ENCODE measurements around the gene GULP1. TPM values are rescaled to one million over a fixed set of nuclear protein-coding genes. Genes with fewer than 3 reads are reported as not detected.

The GULP1 gene
- total RNA-seq, 1 donor from 2014 or later: not detected

DNA sequence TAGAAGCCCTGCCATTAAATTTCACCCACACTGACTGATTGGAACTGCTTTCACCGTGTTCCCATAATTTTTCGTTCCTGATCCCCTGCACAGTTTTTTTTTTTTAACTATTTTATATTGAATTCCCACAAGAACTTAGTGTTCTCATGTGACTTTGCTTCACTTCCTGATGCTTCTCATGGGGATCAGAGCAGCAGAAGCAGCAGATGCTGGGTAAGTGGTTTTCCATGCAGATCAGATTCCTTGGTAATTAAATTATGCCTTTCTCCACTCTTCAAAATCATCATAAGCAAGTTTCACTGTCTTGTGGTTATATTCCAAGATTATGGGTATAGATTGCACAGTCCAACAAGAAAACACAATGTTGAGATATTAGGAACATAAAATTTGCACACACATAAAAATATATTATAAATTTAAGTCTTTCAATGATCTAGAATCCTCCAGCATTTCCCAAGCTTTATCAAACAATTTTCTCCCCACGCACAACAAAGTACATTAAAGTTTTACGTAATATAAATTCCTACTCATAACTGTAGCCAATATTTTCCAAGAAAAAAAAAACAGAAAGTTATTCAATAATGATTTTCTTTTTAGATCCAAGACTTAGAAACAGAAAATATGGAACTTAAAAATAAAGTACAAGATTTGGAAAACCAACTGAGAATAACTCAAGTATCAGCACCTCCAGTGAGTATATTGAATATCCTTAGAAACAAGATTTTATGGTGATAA is 277.9 kb downstream of the GULP1 start:
- ATAC-seq (ENCODE audit: low read depth) (no peak), DNase-seq (no peak)
- no peaks in the 10 kb centered on the region for H3K36me3 Mint-ChIP-seq (ENCODE audit: low read depth)
- no peaks in the 10 kb centered on the region for H3K4me1 Mint-ChIP-seq
- H3K4me3 Mint-ChIP-seq: no peak overlapping the region
- intact Hi-C loops (cut with micrococcal nuclease): loop anchor here (2.0 kb wide), 1 partner anchor 21 kb away; no protein-coding TSS in a partner anchor
- no peak overlapping the region for H3K27ac Mint-ChIP-seq
- ChIA-PET POLR2A (no interaction called here), CTCF (no interaction called here)
- no peaks in the 10 kb centered on the region for H3K27me3 Mint-ChIP-seq
- peaks cover 3% of the 10 kb centered on the region for H3K9me3 Mint-ChIP-seq
- TF ChIP-seq, protein P1, sequence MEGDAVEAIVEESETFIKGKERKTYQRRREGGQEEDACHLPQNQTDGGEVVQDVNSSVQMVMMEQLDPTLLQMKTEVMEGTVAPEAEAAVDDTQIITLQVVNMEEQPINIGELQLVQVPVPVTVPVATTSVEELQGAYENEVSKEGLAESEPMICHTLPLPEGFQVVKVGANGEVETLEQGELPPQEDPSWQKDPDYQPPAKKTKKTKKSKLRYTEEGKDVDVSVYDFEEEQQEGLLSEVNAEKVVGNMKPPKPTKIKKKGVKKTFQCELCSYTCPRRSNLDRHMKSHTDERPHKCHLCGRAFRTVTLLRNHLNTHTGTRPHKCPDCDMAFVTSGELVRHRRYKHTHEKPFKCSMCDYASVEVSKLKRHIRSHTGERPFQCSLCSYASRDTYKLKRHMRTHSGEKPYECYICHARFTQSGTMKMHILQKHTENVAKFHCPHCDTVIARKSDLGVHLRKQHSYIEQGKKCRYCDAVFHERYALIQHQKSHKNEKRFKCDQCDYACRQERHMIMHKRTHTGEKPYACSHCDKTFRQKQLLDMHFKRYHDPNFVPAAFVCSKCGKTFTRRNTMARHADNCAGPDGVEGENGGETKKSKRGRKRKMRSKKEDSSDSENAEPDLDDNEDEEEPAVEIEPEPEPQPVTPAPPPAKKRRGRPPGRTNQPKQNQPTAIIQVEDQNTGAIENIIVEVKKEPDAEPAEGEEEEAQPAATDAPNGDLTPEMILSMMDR (IDR thresholded peaks at IDR 0.05): no peak

DNA sequence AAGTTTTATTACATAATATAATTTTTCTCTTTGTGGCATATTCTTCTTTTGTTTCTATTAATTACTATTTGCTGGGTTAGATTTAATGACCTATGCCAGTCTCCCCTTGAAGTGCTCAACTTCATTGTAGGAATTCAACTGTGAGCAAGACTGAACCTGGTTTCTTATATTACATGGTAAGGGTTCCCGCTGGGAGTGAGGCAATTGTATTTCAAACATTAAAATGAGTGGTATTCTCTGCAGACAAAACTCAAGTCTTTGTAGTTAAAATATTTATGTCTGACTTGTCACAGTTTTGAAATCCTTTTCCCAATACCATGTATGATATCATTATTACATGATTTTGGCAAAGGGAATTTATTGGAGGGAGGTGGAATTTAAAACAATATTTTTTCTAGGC is 278.7 kb downstream of the GULP1 start:
- Mint-ChIP-seq H3K4me1 (no peaks in the 10 kb centered on the region), H3K9me3 (peaks cover 3% of the 10 kb centered on the region), H3K4me3 (no peak overlapping the region), H3K27ac (no peak overlapping the region), H3K36me3 (ENCODE audit: low read depth) (no peaks in the 10 kb centered on the region), H3K27me3 (no peaks in the 10 kb centered on the region)
- DNase-seq (no peak), ATAC-seq (ENCODE audit: low read depth) (no peak)
- TF ChIP-seq, protein P1 (IDR thresholded peaks at IDR 0.05): no peak
- POLR2A ChIA-PET: no interaction called here
- intact Hi-C loops (cut with micrococcal nuclease): loop anchor here (2.0 kb wide), 1 partner anchor 22 kb away; no protein-coding TSS in a partner anchor
- CTCF ChIA-PET: no interaction called here

DNA sequence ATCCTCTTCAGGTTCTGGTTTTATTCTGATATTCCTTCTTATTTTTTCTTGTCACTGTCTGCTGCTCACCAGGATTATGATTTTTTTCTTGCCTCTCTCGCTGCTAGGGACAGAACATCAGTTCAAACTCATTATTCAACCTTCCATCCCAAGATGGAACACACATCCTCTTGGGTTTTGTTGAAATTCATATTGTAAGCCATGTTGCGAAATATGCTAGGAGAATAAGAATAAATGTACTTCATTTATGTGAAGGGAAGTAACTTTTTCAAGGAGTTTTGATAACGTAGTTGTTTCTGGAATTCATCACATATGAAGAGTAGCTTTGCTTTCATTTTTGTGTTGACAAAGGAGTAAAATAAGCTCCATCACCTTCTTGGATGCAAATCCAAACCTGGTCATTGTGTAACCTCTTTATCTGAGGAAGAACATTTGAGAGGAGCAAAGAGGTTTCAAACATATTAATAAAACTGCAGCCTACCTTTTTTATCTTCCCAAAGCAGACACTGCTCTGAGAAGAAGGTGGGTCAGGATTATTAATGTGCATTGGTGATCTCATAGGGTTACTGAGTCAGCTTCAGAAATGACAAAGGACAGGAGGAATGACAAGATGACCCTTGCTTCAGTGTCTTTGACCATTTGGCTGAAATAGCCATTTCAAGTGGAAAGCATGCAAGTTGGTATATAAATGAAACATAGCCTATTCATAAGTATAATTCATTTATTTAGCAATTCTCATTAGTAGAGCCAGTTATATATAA is 280.0 kb downstream of the GULP1 start:
- TF ChIP-seq, protein P1 (IDR thresholded peaks at IDR 0.05): no peak
- Mint-ChIP-seq H3K4me3 (no peak overlapping the region), H3K9me3 (peaks cover 3% of the 10 kb centered on the region), H3K4me1 (no peaks in the 10 kb centered on the region), H3K27ac (no peak overlapping the region), H3K36me3 (ENCODE audit: low read depth) (no peaks in the 10 kb centered on the region), H3K27me3 (no peaks in the 10 kb centered on the region)
- no peak for DNase-seq
- ATAC-seq (ENCODE audit: low read depth): no peak
- ChIA-PET POLR2A (no interaction called here), CTCF (no interaction called here)
- intact Hi-C loops (cut with micrococcal nuclease): loop anchor here (2.0 kb wide), 1 partner anchor 23 kb away; no protein-coding TSS in a partner anchor

DNA sequence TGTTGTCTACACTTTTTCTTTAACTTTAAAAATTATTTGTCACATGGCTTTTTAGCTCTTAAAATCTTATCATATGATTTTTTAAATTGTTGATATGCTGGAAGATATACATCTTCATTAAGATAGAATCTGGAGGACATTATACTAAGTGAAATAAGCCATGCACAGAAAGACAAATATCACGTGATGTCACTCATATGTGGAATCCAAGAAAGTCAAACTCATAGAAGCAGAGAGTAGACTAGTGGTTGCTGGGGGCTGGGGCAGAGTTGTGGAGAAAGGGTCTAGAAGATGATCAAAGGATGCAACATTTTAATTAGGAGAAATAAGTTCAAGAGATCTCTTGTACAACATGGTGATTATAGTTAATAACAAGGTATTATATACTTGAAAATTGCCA is 280.9 kb downstream of the GULP1 start:
- H3K4me1 Mint-ChIP-seq: no peaks in the 10 kb centered on the region
- DNase-seq: no peak
- no peak overlapping the region for H3K4me3 Mint-ChIP-seq
- H3K36me3 Mint-ChIP-seq (ENCODE audit: low read depth): no peaks in the 10 kb centered on the region
- intact Hi-C loops (cut with micrococcal nuclease): no loop called here
- ChIA-PET CTCF (no interaction called here), POLR2A (no interaction called here)
- TF ChIP-seq, protein P1 (IDR thresholded peaks at IDR 0.05): no peak
- H3K9me3 Mint-ChIP-seq: peaks cover 3% of the 10 kb centered on the region
- H3K27ac Mint-ChIP-seq: no peak overlapping the region
- no peak for ATAC-seq (ENCODE audit: low read depth)
- H3K27me3 Mint-ChIP-seq: no peaks in the 10 kb centered on the region

DNA sequence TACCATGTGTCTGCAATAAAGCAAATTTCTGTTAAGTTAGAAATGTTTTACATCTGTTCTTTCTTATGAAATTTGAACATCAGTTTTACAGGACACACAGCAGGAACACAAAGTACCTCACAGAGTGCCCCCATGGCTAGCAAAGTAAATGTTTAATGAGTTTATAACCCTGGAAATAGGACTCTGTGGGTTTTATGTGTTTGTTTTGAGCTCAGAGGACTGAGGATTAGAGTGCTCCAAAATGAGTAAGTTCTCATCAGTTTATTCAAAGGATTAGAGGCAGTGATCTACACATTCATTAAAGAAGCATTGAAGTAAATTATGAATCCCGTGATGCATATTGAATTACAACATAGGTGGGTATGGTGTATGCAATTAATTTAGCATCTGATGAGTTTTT is 281.8 kb downstream of the GULP1 start:
- intact Hi-C loops (cut with micrococcal nuclease): no loop called here

More for the DNA sequence above, 281.8 kb downstream of the GULP1 start:
- CTCF ChIA-PET: no interaction called here
- Mint-ChIP-seq H3K4me3 (no peak overlapping the region), H3K9me3 (peaks cover 3% of the 10 kb centered on the region), H3K27ac (no peak overlapping the region), H3K4me1 (no peaks in the 10 kb centered on the region), H3K27me3 (no peaks in the 10 kb centered on the region), H3K36me3 (ENCODE audit: low read depth) (no peaks in the 10 kb centered on the region)
- ATAC-seq (ENCODE audit: low read depth): no peak
- POLR2A ChIA-PET: no interaction called here
- TF ChIP-seq, protein P1 (IDR thresholded peaks at IDR 0.05): no peak
- DNase-seq: no peak
